Endothelial cell of umbilical vein (primary cell): Measurements from ENCODE around the gene TNRC6B. TPM values are rescaled to one million over a fixed set of nuclear protein-coding genes. Genes with fewer than 3 reads are reported as not detected.

Experiments used
- BruUV-seq: library from RNA; stranded (reverse); fragments of 400-500 nt; replicated peaks from 2 replicates; lab custom pipeline; 2021; lab: Mats Ljungman, UMichigan
- CTCF ChIA-PET: fragments of 300-600, 350-600 bp; sonication (Branson Sonifier 250); formaldehyde crosslinking; loops from one replicate; lab custom pipeline; 2021; ENCODE audit warnings: antibody characterized with exemption, inconsistent platforms; lab: Charles Lee
- POLR2A ChIA-PET: fragments of 300-600, 350-600 bp; sonication (Branson Sonifier 250); formaldehyde crosslinking; loops from one replicate; lab custom pipeline; 2021; ENCODE audit warnings: antibody characterized with exemption, inconsistent platforms; lab: Charles Lee
- DNase-seq: peaks from one replicate; pipeline ENCODE4 v3.0.0-alpha.2; 2011; ENCODE audit warnings: low read depth, low spot score
- FAIRE-seq: peaks from 2 replicates; lab custom pipeline; 2011; peaks lifted over from hg19 to GRCh38; lab: Jason Lieb, UNC
- H2AFZ ChIP-seq: 2 replicates; pipeline ENCODE4 v1.6.0; 2012; ENCODE audit warnings: low read depth, low read length, control low read depth, inconsistent platforms
- H3K27ac ChIP-seq: 2 replicates; pipeline ENCODE4 v1.5.1; 2011; ENCODE audit warnings: low read depth, mild to moderate bottlenecking, control low read depth, low read length, moderate library complexity; ENCODE audit not compliant: insufficient read depth
- H3K27me3 ChIP-seq, 2 experiments: 2 replicates each; pipeline versions ENCODE4 v1.6.0 to v1.6.1; 2011; ENCODE audit warnings: low read length in 2 of 2, mixed read lengths in 1 of 2; ENCODE audit not compliant: control insufficient read depth in 2 of 2, insufficient read depth in 2 of 2
- H3K36me3 ChIP-seq, 2 experiments: 2 replicates in 1 of 2; 3 replicates in 1 of 2; pipeline ENCODE4 v1.5.1; 2011; ENCODE audit warnings: low read length in 2 of 2, mild to moderate bottlenecking in 1 of 2, moderate library complexity in 1 of 2; ENCODE audit not compliant: control insufficient read depth in 2 of 2, insufficient read depth in 2 of 2; ENCODE audit errors: extremely low read depth in 1 of 2
- H3K4me1 ChIP-seq: 3 replicates; pipeline ENCODE4 v1.5.1; 2011; ENCODE audit warnings: mild to moderate bottlenecking, low read length; ENCODE audit not compliant: control insufficient read depth, insufficient read depth; ENCODE audit errors: extremely low read depth
- H3K4me2 ChIP-seq: 2 replicates; pipeline ENCODE4 v1.6.1; 2011; ENCODE audit warnings: low read length, control low read depth, mixed read lengths; ENCODE audit not compliant: insufficient read depth
- H3K4me3 ChIP-seq, 3 experiments: fragments of 200-600 bp in 1 of 3; sonication (generic), shearing (Covaris generic) in 1 of 3; replicated peaks in 1 of 3; 2 replicates each; pipeline ENCODE4 v1.5.1; 2011 to 2016; ENCODE audit warnings: control low read depth in 3 of 3, low read length in 3 of 3, mild to moderate bottlenecking in 2 of 3, inconsistent platforms in 1 of 3, low read depth in 1 of 3, moderate library complexity in 1 of 3; ENCODE audit not compliant: insufficient read depth in 1 of 3
- H3K79me2 ChIP-seq: 2 replicates; pipeline ENCODE4 v1.6.0; 2012; ENCODE audit warnings: low read length, inconsistent platforms; ENCODE audit not compliant: control insufficient read depth, insufficient read depth
- H3K9ac ChIP-seq: replicated peaks from 2 replicates; pipeline ENCODE3; 2011; ENCODE audit warnings: low read length, control low read depth; ENCODE audit not compliant: insufficient read depth; ENCODE audit errors: extremely low read depth
- H3K9me1 ChIP-seq: replicated peaks from 3 replicates; pipeline ENCODE4 v1.6.0; 2011; ENCODE audit warnings: mild to moderate bottlenecking, low read length; ENCODE audit not compliant: control insufficient read depth, insufficient read depth; ENCODE audit errors: extremely low read depth
- H3K9me3 ChIP-seq: replicated peaks from 2 replicates; pipeline ENCODE4 v1.5.1; 2012; ENCODE audit warnings: low read length, inconsistent platforms; ENCODE audit not compliant: control insufficient read depth, insufficient read depth
- H4K20me1 ChIP-seq: replicated peaks from 2 replicates; pipeline ENCODE3; 2011; ENCODE audit warnings: mild to moderate bottlenecking, low read length; ENCODE audit not compliant: control insufficient read depth, insufficient read depth; ENCODE audit errors: extremely low read depth
- CTCF ChIP-seq, 2 donors: IDR thresholded peaks; 1 replicate in 1 of 2; 2 replicates in 1 of 2; pipeline ENCODE4 v1.5.1; 2011; ENCODE audit warnings: low read length in 2 of 2, mild to moderate bottlenecking in 2 of 2, moderate library complexity in 2 of 2, control low read depth in 1 of 2, inconsistent platforms in 1 of 2, low read depth in 1 of 2; ENCODE audit not compliant: insufficient read depth in 1 of 2; ENCODE audit errors: extremely low read depth in 1 of 2
- EZH2 ChIP-seq: IDR thresholded peaks from 2 replicates; pipeline ENCODE4 v1.6.1; 2012; ENCODE audit warnings: borderline replicate concordance, low read depth, mild to moderate bottlenecking, moderate library complexity, low read length, inconsistent platforms; ENCODE audit not compliant: severe bottlenecking
- FOS ChIP-seq: IDR thresholded peaks from 2 replicates; pipeline ENCODE4 v1.6.1; 2011; ENCODE audit warnings: mild to moderate bottlenecking, low read length, moderate library complexity, borderline replicate concordance; ENCODE audit not compliant: insufficient read depth
- GATA2 ChIP-seq: IDR thresholded peaks from 2 replicates; pipeline ENCODE4 v1.7.0; 2011; ENCODE audit warnings: low read depth, mild to moderate bottlenecking, moderate library complexity, mixed read lengths, low read length; ENCODE audit not compliant: insufficient read length, insufficient read depth
- JUN ChIP-seq: IDR thresholded peaks from 2 replicates; pipeline ENCODE4 v1.6.1; 2011; ENCODE audit warnings: borderline replicate concordance, low read depth; ENCODE audit not compliant: insufficient read length, insufficient read depth
- MYC ChIP-seq: IDR thresholded peaks from one replicate; pipeline ENCODE4 v1.6.1; 2011; ENCODE audit warnings: mild to moderate bottlenecking, low read depth, low read length
- POLR2A ChIP-seq: IDR thresholded peaks from 2 replicates; pipeline ENCODE4 v1.6.1; 2012; ENCODE audit warnings: low read depth, mild to moderate bottlenecking, control low read depth, low read length
- POLR2AphosphoS5 ChIP-seq: IDR thresholded peaks from 2 replicates; pipeline ENCODE4 v1.6.1; 2012; ENCODE audit warnings: low read depth, mild to moderate bottlenecking, control low read depth, low read length, moderate library complexity; ENCODE audit not compliant: insufficient read depth
- dilution Hi-C: fragments of 300-500 bp; cut with MboI; formaldehyde crosslinking; loops from one replicate; pipeline ENCODE4 v1.15.0; 2019; ENCODE audit warnings: low sequenced_read_pairs; ENCODE audit not compliant: extremely low pct_ligation_motif_present
- intact Hi-C: fragments of 100-400 bp; cut with micrococcal nuclease; formaldehyde crosslinking; loops from one replicate; pipeline ENCODE4 v1.10.0; 2022
- polyA plus RNA-seq, 4 experiments: library from polyadenylated mRNA; depleted of rRNA in 3 of 4; stranded (reverse) in 3 of 4; unstranded in 1 of 4; fragments of >200 nt; gene quantifications; 2 replicates each; pipeline versions ENCODE4 v1.2.1 to v1.2.3, GENCODE V29; 2011 to 2012; ENCODE audit warnings: missing spikeins in 1 of 4
- total RNA-seq: library from RNA; stranded (reverse); gene quantifications from 2 replicates; pipeline ENCODE4 v1.2.3, GENCODE V29; 2021
- TF ChIP-seq, protein P1 (sequence below): IDR thresholded peaks from 2 replicates; pipeline ENCODE4 v1.6.1; 2011; ENCODE audit not compliant: insufficient read depth, insufficient read length

Gene TNRC6B
- total and polyA plus RNA-seq, 2 donors (not counting 3 experiments of a cell fraction or from before 2014, with no cell fraction given) = 10.6 to 37.2 TPM

DNA sequence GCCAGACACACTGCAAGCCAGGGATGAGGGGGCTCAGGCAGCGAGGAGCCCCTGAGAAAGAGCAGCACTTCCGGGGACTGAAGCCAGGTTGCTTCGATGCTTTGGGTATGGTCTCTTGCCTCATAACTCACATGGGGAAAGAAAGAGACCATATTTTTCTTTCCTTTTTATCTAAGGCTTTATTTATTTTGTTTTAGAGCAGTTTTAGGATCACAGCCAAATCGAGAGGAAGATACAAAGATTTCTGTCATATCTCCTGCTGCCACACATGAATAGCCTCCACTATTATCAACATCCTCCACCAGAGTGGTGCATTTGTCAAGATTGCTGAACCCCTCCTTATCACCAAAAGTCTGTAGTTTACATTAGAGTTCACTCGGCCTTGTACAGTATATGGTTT is 144.3 kb downstream of the TNRC6B start:
- Histone ChIP-seq H3K9ac (no peak overlapping the region), H4K20me1 (no peaks in the 10 kb centered on the region), H2AFZ (no peak overlapping the region), H3K4me3 (no peak overlapping the region), H3K36me3 (peaks cover 15 to 20% of the 10 kb centered on the region in 2 experiments), H3K9me1 (no peaks in the 10 kb centered on the region), H3K4me2 (no peak overlapping the region), H3K27me3 (no peaks in the 10 kb centered on the region), H3K4me1 (peaks cover 11% of the 10 kb centered on the region), H3K79me2 (no peaks in the 10 kb centered on the region), H3K9me3 (no peaks in the 10 kb centered on the region), H3K27ac (no peak overlapping the region)
- intact Hi-C loops = no loop called here
- POLR2A ChIA-PET = no interaction called here
- CTCF ChIA-PET = no interaction called here
- TF ChIP-seq FOS = no peak
- TF ChIP-seq POLR2AphosphoS5 = no peak
- TF ChIP-seq CTCF (IDR thresholded peaks at IDR 0.05; ENCODE audit: extremely low read depth in 1 of 2, insufficient read depth in 1 of 2, low read depth in 1 of 2, low read length in 2 of 2) = no peak
- TF ChIP-seq POLR2A = no peak
- TF ChIP-seq, protein P1, sequence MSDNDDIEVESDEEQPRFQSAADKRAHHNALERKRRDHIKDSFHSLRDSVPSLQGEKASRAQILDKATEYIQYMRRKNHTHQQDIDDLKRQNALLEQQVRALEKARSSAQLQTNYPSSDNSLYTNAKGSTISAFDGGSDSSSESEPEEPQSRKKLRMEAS = no peak
- no peak for TF ChIP-seq JUN
- no peak for TF ChIP-seq MYC
- no peak for TF ChIP-seq EZH2
- no peak for TF ChIP-seq GATA2
- no TSS peak for BruUV-seq
- dilution Hi-C loops = no loop called here
- DNase-seq = no peak
- no peak for FAIRE-seq
